GM12865 (cell line): ENCODE data around the gene SMIM15.
A peak's percentile ranks its signal among the peaks of the same experiment; 100 is the strongest.

Experiments used
- DNase-seq: peaks from one replicate; pipeline ENCODE4 v3.0.0; 2010; ENCODE audit warnings: low read depth
- H3K4me3 ChIP-seq: 2 replicates; pipeline ENCODE4 v1.5.1; 2011; ENCODE audit warnings: mild to moderate bottlenecking, low read depth, low read length, control low read depth
- CTCF ChIP-seq: IDR thresholded peaks from 2 replicates; pipeline ENCODE4 v1.5.1; 2011; ENCODE audit warnings: low read length, control low read depth, low read depth, inconsistent platforms; ENCODE audit not compliant: insufficient read depth; ENCODE audit errors: missing control alignments

SMIM15 gene

DNA sequence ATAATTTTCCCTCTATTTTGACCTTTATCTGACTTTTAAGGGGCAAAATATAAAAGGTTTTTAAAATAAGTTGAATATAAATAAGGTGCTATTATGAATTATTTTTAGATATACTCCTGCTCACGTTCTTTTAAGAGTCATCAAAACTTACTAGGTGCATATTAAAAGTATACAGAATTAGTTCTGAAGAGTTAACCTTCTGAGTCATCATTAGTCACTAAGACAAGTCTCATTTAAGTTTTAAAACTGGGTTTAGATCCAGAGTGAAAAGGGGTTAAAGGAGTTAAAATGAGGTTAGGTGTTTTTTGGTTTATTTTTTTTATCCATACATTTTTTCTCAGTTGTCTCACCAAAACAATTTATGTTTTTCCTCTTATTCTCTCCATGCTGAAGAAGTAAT is 41.7 kb downstream of the SMIM15 start:
- TF ChIP-seq CTCF = no peak
- H3K4me3 ChIP-seq = no peak overlapping the region
- no peak for DNase-seq

GRCh38 chr5:61119066-61119465 is 43.2 kb downstream of the SMIM15 start:
- DNase-seq = no peak
- no peak for TF ChIP-seq CTCF
- H3K4me3 ChIP-seq = no peak overlapping the region

GRCh38 chr5:61115968-61116367 is 46.3 kb downstream of the SMIM15 start:
- no peak for TF ChIP-seq CTCF
- no peak overlapping the region for H3K4me3 ChIP-seq
- DNase-seq = peak; percentile 27

DNA sequence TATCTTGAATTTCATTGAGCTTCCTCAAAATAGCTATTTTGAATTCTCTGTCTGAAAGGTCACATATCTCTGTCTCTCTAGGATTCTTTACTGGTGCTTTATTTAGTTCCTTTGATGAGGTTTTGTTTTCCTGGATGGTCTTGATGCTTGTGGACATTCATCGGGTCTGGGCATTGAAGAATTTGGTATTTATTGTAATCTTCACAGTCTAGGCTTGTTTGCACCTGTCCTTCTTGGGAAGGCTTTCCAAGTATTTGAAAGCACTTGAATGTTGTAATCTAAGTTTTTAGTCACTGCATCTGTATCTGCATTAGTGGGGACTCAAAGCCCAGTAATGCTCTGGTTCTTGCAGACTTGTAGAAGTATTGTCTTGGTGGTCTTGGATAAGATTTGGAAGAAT is 47.8 kb downstream of the SMIM15 start:
- no peak for TF ChIP-seq CTCF
- no peak for DNase-seq
- no peak overlapping the region for H3K4me3 ChIP-seq
